Spleen (tissue), 11 donors: Measurements from ENCODE around the gene SP6. TPM values are rescaled to one million over a fixed set of nuclear protein-coding genes. Genes with fewer than 3 reads are reported as not detected.

ENCODE experiments used
- DNase-seq: peaks from one replicate; pipeline ENCODE4 v3.0.0-alpha.2; 2020
- H3K27ac ChIP-seq, 8 donors: fragments of 200-600 bp; sonication (generic) in 7 of 8; 1 replicate in 4 of 8; 2 replicates in 4 of 8; pipeline versions ENCODE4 v1.5.0 to v1.8.0; 2016 to 2021; ENCODE audit warnings: inconsistent platforms in 4 of 8, mild to moderate bottlenecking in 4 of 8, moderate library complexity in 1 of 8
- H3K27me3 ChIP-seq, 7 donors: fragments of 200-600 bp; sonication (generic) in 6 of 7; replicated peaks in 1 of 7; 1 replicate in 4 of 7; 2 replicates in 3 of 7; pipeline versions ENCODE4 v1.5.0 to v1.8.0; 2016 to 2021; ENCODE audit warnings: inconsistent platforms in 3 of 7, mild to moderate bottlenecking in 1 of 7
- H3K36me3 ChIP-seq, 6 donors: fragments of 200-600 bp; sonication (generic) in 5 of 6; 1 replicate in 4 of 6; 2 replicates in 2 of 6; pipeline versions ENCODE4 v1.5.0 to v1.8.0; 2016 to 2021; ENCODE audit warnings: inconsistent platforms in 2 of 6
- H3K4me1 ChIP-seq, 6 donors: fragments of 200-600 bp; sonication (generic) in 5 of 6; 1 replicate in 3 of 6; 2 replicates in 3 of 6; pipeline versions ENCODE4 v1.5.0 to v1.8.0; 2016 to 2021; ENCODE audit warnings: inconsistent platforms in 3 of 6
- H3K4me3 ChIP-seq, 8 donors: fragments of 200-600 bp; sonication (generic) in 7 of 8; 1 replicate in 4 of 8; 2 replicates in 4 of 8; pipeline versions ENCODE4 v1.5.0 to v1.8.0; 2016 to 2021; ENCODE audit warnings: inconsistent platforms in 4 of 8, mild to moderate bottlenecking in 4 of 8, moderate library complexity in 2 of 8
- H3K9me3 ChIP-seq, 8 donors: fragments of 200-600 bp; sonication (generic) in 7 of 8; 1 replicate in 4 of 8; 2 replicates in 4 of 8; pipeline versions ENCODE4 v1.5.0 to v1.8.0; 2016 to 2021; ENCODE audit warnings: inconsistent platforms in 4 of 8
- CTCF ChIP-seq, 11 experiments: fragments of 200-600 bp in 7 of 11; fragments of 450-650 bp in 4 of 11; sonication (generic) in 4 of 11; IDR thresholded peaks in 8 of 11; conservative IDR thresholded peaks in 3 of 11; 1 replicate in 7 of 11; 2 replicates in 4 of 11; pipeline versions ENCODE4 v1.4.0 to v1.8.0; 2016 to 2021; ENCODE audit warnings: antibody characterized with exemption in 11 of 11, inconsistent platforms in 4 of 11, mild to moderate bottlenecking in 1 of 11
- POLR2A ChIP-seq, 3 donors: fragments of 450-650 bp; IDR thresholded peaks; one replicate each; pipeline ENCODE4 v1.5.1; 2017; ENCODE audit warnings: antibody characterized with exemption in 3 of 3, mild to moderate bottlenecking in 1 of 3
- POLR2AphosphoS5 ChIP-seq, 3 donors: sonication (generic); formaldehyde crosslinking; IDR thresholded peaks; one replicate each; pipeline ENCODE4 v1.5.1; 2017; ENCODE audit warnings: antibody characterized with exemption in 3 of 3
- WGBS, 5 donors: extraction: QIAGEN DNeasy Blood & Tissue Kit in 3 of 5; methylation state at CpG; one replicate each; pipeline versions ENCODE4 v1.1.5 to v1.1.7; 2013 to 2018; 5-methylcytosine and 5-hydroxymethylcytosine counted together
- intact Hi-C: fragments of 100-400 bp; cut with DNase I; formaldehyde crosslinking; loops from one replicate; pipeline ENCODE4 v1.15.0; 2023; ENCODE audit warnings: low total_unique reads
- polyA plus RNA-seq, 3 donors: library from polyadenylated mRNA; stranded (reverse); fragments of 200-250 nt; gene quantifications; one replicate each; pipeline ENCODE4 v1.2.1, GENCODE V29; 2013
- total RNA-seq, 7 donors: library from RNA; depleted of rRNA in 3 of 7; stranded (reverse); fragments of >200 nt in 3 of 7; fragmentation: NEBNext Ultra II Directional in 4 of 7; extraction: Animal tissue kit (Norgen Biotek cat#: 25700) in 4 of 7; gene quantifications; one replicate each; pipeline versions ENCODE4 v1.1.0 to v1.2.1, GENCODE V29; 2016 to 2021
- donor health status: healthy with polysubstance abuse.
- donor health status: DM: no; HTN: no; CAD: no; lungs with moderate emphysema.
- donor health status: DM: no; HTN: no; CAD: no.
- donor health status: Bipolar disorder and iron deficiency.
- donor health status: healthy.
- donor health status: DM: no; HTN: no; CAD: no.
- donor health status: DM: yes; HTN: yes; CAD: no.

The SP6 gene
- total and polyA plus RNA-seq, 10 donors, result 0.11 to 3.0 (median 1.1) TPM

- peaks cover 4 to 90% (median 54%) of the 10 kb centered on the region in 7 donors for H3K27me3 ChIP-seq
- no peak overlapping the region for H3K27ac ChIP-seq
- peaks cover 14 to 39% (median 27%) of the 10 kb centered on the region in 6 donors for H3K4me1 ChIP-seq
- 39 to 58% (median 42%) methylated on average over 5 of the region's 5 CpGs for WGBS, 5 donors
- TF ChIP-seq CTCF (IDR thresholded peaks at IDR 0.05 in 8 of 11, conservative IDR thresholded peaks at IDR 0.05 in 3 of 11) (no peak), POLR2A (IDR thresholded peaks at IDR 0.05) (no peak), POLR2AphosphoS5 (IDR thresholded peaks at IDR 0.05) (no peak)
- no peak for DNase-seq
- H3K4me3 ChIP-seq, result no peak overlapping the region
- H3K9me3 ChIP-seq, result no peaks in the 10 kb centered on the region
- H3K36me3 ChIP-seq, result no peaks in the 10 kb centered on the region
- intact Hi-C loops, result loop anchor here (10.0 kb wide), 1 partner anchor 871 kb away; the partner anchor contains the start of genes HOXB13, PRAC1 and PRAC2
Measured at GRCh38 chr17:47853616-47854015, 2.7 kb upstream of the SP6 start.

GRCh38 chr17:47852113-47852949, 1.4 kb upstream of the SP6 start:
- intact Hi-C loops, result loop anchor here (10.0 kb wide), 1 partner anchor 872 kb away; the partner anchor contains the start of genes HOXB13, PRAC1 and PRAC2
- H3K4me3 ChIP-seq, result peak overlapping the region in 1 of 8 donors; percentile 67
- no peak overlapping the region for H3K27ac ChIP-seq
- DNase-seq, result no peak
- TF ChIP-seq POLR2AphosphoS5 (IDR thresholded peaks at IDR 0.05) (no peak), CTCF (IDR thresholded peaks at IDR 0.05 in 8 of 11, conservative IDR thresholded peaks at IDR 0.05 in 3 of 11) (no peak), POLR2A (IDR thresholded peaks at IDR 0.05) (no peak)
- peaks cover 14 to 47% (median 33%) of the 10 kb centered on the region in 6 donors for H3K4me1 ChIP-seq
- WGBS, 5 donors, result 30 to 58% (median 33%) methylated on average over 32 of the region's 32 CpGs
- peaks cover 4 to 97% (median 67%) of the 10 kb centered on the region in 7 donors for H3K27me3 ChIP-seq
- no peaks in the 10 kb centered on the region for H3K36me3 ChIP-seq
- no peaks in the 10 kb centered on the region for H3K9me3 ChIP-seq

- Histone ChIP-seq H3K36me3 (no peaks in the 10 kb centered on the region), H3K27me3 (peaks cover 4 to 98% (median 72%) of the 10 kb centered on the region in 7 donors), H3K4me3 (peak overlapping the region in 1 of 8 donors; percentile 67), H3K27ac (no peak overlapping the region), H3K4me1 (peaks cover 14 to 53% (median 38%) of the 10 kb centered on the region in 6 donors), H3K9me3 (no peaks in the 10 kb centered on the region)
- intact Hi-C loops, result loop anchor here (10.0 kb wide), 1 partner anchor 873 kb away; the partner anchor contains the start of genes HOXB13, PRAC1 and PRAC2
- TF ChIP-seq POLR2A (IDR thresholded peaks at IDR 0.05), result no peak
- TF ChIP-seq CTCF (IDR thresholded peaks at IDR 0.05 in 8 of 11, conservative IDR thresholded peaks at IDR 0.05 in 3 of 11), result no peak
- no peak for TF ChIP-seq POLR2AphosphoS5 (IDR thresholded peaks at IDR 0.05)
- 30 to 44% (median 41%) methylated on average over 11 of the region's 11 CpGs for WGBS, 5 donors
- no peak for DNase-seq
Measured at GRCh38 chr17:47851764-47852112, 775 bp upstream of the SP6 start.

GRCh38 chr17:47850373-47850691, 631 bp downstream of the SP6 start:
- H3K9me3 ChIP-seq, result no peaks in the 10 kb centered on the region
- intact Hi-C loops, result loop anchor here (10.0 kb wide), 1 partner anchor 874 kb away; the partner anchor contains the start of genes HOXB13, PRAC1 and PRAC2
- no peaks in the 10 kb centered on the region for H3K36me3 ChIP-seq
- peak overlapping the region in 5 of 8 donors; percentile 5 to 74 (median 57) for H3K27ac ChIP-seq
- H3K4me3 ChIP-seq, result peak overlapping the region in 7 of 8 donors; percentile 14 to 67 (median 31)
- TF ChIP-seq POLR2A (IDR thresholded peaks at IDR 0.05) (no peak), CTCF (IDR thresholded peaks at IDR 0.05 in 8 of 11, conservative IDR thresholded peaks at IDR 0.05 in 3 of 11) (no peak), POLR2AphosphoS5 (IDR thresholded peaks at IDR 0.05) (no peak)
- 47 to 74% (median 64%) methylated on average over 9 of the region's 9 CpGs for WGBS, 5 donors
- peak; percentile 51 for DNase-seq
- peaks cover 4 to 100% (median 79%) of the 10 kb centered on the region in 7 donors for H3K27me3 ChIP-seq
- peaks cover 14 to 48% (median 36%) of the 10 kb centered on the region in 6 donors for H3K4me1 ChIP-seq
